HG02884 (cell line): ENCODE results near the gene C1RL.

ENCODE experiments used
- ATAC-seq: cut with Tn5 transposase; IDR thresholded peaks from one replicate; pipeline ENCODE4 v1.9.1; 2021; ENCODE audit warnings: mild to moderate bottlenecking, moderate library complexity; ENCODE audit not compliant: unreplicated experiment

The C1RL gene

DNA sequence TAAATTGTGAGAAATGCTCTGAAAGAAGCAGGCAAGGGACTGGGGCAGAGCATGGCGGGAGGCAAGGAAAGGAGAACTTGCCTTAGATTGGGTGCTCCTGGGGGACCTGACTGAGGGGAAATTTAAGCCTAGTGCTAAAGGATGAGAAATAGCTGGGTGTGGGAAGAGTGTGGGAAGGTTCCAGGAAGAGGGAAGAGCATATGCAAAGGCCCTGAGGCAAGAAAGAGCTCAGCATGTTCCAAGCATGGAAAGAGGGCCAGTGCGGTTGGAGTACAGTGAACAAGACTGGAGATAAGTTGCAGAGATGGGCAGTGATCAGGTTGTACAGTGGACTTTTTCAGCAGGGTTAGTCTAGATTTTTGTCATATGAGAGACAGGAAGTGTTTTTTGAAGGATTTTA lies 30.2 kb upstream of the C1RL start:
- no peak for ATAC-seq

GRCh38 chr12:7137908-7138307 lies 28.9 kb upstream of the C1RL start:
- ATAC-seq, result no peak

GRCh38 chr12:7136676-7137075 lies 27.7 kb upstream of the C1RL start:
- ATAC-seq, result no peak

DNA sequence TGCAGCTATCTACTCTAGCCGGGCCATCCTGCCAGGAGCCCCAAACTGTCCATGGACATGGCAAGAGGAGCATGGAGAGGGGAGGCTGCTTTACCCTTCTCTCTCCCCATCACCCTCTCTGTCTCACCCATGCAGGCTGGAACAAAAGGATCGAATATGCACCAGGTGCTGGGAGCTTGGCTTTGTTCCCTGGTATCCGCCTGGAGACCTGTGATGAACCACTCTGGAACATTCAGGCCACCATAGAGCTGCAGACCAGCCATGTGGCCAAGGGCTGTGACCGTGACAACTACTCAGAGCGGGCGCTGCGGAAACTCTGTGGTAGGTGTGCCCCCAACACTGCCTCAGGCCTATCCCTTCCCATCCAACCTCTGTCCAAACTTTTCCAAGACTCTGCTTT lies 27.1 kb upstream of the C1RL start:
- ATAC-seq, result no peak

DNA sequence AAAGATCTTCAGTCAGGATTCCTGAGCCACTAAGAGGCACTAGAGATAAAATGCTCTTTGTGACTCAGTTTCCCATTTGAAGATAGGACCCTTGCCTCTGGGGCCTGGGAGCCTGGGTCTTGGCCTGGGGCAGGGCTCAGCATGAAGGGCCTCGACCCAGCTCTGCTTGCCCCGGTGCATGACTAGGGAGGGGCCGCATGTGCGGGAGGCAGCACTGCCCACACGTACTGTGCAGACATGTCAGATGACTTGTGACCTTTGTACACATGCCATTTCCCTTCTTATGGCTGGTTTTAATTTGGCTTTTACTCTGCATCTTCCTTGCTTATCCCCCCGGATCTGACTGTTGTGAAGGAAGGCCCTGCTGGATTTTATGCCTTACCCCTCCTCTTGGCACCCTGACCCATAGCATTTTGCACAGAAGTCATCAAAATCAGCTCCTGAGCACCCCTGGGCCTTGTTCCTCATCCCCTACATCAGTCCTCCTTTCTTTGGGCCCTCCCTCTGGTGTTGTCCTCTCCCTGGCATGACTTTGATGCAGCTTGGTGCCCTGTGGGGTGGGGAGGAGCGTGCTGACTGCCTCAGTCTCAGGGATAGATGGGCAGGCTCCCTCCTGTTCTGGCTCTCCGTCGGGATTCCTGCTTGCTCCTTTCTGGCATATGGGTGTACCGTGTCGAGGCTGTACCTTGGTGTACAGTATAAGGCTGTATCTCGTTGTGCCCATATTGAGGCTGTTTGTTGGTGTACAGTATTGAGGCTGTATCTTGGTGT lies 25.6 kb upstream of the C1RL start:
- ATAC-seq, result no peak

- ATAC-seq, result no peak
Measured at GRCh38 chr12:7131502-7131866, 22.5 kb upstream of the C1RL start.

GRCh38 chr12:7130701-7131501 lies 21.9 kb upstream of the C1RL start:
- peak; percentile 19 for ATAC-seq

GRCh38 chr12:7129872-7130691 lies 21.1 kb upstream of the C1RL start, which contains the start of gene CLSTN3:
TSS of gene CLSTN3 (plus strand) at chr12:7130371. CDS start at chr12:7130649, 278 bp downstream.
- ATAC-seq, result peak; percentile 72

DNA sequence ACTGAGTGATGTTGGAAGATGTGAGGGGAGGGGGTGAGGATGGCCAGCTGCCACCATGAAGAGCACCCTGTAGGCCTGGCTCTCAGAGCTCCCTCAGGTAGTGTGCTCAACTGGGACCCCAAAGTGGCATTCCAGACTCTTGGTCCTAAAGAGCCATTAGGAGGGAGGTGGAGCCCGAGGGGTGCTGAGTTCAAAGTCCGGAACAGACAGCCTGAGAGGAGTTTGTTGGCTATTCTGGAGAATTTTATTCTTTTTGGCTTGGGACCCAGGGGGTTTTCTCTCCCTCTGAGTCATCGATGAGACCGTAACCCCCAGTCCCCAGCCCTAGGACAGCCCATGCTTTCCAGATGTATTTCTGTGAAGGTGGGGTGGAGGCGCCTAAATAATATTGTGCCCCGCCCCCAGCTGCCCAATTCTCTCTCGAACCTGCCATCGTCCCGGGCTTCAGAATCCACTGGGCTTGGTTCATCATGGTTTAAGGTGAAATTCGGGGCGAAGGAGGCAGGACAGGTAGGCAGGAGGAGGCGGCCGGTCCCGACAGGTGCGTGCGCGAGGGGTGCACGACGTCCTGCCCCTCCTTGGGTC lies 20.4 kb upstream of the C1RL start:
- ATAC-seq, result no peak

DNA sequence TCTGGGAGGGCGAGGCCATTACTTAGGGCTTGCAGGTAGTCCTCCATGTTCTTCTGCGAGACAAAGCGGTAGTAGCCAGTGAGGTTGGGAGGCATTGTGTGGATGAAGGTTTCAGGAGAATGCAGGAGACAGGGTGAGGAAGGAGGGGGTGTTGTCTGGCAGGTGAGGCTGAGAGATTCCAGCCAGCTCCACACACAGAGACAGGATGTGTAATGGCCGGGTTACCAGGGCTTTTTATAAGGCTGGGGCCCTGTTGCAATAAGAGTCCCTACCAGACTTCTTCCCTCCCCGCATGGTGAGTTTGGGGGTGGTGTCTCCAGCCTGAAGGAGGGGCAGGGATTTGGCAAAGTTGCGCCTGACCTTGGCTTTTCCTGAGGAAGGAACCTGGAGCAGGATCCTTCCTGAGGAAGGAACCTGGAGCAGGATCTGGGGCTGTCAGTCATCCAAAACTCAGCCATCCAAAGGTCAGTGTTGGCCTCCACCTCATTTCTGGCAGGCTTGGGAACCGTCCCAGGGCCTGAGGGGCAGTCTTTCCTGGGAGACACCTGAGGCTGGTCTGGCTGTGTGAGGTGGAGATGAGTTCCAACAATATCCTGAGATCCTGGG lies 19.8 kb upstream of the C1RL start, which contains the start of gene RBP5:
Gene RBP5 (minus strand): TSS at position 209 of the 606 bp plus-strand sequence. CDS start 114 bp downstream, at position 95.
- no peak for ATAC-seq

DNA sequence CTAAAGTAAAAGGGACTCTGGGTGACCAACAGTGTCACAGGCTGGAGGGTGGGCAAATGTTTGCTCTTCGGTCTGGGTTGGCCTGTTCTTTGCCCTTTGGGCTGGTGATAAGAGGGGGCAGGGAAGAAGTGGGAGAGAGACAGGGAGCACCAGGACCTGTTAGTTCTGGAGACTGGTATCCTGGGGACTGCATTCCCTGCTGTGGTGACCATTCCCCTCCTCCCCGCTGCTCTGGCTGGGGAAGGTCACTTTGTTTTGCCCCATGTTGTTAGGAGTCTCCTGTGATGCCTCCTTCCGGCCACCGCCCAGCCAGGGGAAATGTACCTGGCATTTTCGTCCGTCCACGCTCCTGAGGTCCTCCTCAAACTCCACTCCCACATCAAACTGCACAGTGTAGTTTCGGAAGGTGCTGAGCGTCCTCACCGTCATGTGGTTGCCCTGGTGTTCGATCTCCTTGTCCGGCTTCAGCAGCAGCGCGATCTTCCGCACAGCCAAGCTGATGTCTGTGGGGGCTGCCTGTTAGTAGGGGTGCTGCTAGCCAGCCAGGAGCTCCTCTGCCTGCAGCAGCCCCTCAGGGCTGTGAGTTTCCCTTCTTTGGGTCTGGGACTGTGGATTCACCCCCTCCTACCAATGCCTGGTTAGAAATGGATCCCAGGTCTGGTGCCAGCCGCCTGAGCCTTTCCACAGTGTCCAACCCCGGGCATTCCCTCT lies 19.1 kb upstream of the C1RL start:
- no peak for ATAC-seq

- no peak for ATAC-seq
Measured at GRCh38 chr12:7125632-7126227, 16.7 kb upstream of the C1RL start.

DNA sequence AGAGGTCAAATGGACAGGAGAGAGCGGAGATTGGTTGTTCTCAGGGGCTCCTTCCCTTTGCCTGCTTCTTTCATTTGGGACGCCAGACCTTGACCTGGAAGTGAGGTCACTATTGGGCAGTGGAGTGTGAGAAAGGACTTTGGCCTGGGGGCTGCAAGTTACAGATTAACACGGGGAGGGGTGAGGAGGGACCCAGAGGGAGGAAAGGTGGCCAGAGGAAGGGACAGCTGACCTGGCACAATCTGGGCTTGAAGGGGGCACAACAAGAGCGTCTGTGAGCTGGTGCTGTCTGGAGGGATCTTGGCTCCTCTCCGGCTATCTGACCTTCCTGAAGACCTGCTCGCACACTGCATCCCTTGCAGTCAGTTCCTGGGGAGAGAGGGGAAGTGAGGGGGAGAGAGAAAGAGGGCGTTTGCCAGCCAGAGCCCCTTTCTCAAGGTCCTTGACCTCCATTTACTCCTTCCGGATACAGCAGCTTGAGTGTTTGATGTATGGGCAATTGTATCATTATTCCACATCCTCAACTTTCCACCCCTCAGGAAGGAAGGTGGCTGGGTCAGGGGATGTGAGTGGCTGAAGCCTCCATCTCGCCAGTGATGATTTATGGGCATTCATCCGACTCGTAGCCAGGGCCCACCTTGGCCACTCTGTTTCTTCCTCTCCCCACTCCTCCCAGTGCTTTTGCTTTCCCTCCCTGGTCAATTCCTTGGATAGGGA lies 14.9 kb upstream of the C1RL start:
- ATAC-seq, result no peak

DNA sequence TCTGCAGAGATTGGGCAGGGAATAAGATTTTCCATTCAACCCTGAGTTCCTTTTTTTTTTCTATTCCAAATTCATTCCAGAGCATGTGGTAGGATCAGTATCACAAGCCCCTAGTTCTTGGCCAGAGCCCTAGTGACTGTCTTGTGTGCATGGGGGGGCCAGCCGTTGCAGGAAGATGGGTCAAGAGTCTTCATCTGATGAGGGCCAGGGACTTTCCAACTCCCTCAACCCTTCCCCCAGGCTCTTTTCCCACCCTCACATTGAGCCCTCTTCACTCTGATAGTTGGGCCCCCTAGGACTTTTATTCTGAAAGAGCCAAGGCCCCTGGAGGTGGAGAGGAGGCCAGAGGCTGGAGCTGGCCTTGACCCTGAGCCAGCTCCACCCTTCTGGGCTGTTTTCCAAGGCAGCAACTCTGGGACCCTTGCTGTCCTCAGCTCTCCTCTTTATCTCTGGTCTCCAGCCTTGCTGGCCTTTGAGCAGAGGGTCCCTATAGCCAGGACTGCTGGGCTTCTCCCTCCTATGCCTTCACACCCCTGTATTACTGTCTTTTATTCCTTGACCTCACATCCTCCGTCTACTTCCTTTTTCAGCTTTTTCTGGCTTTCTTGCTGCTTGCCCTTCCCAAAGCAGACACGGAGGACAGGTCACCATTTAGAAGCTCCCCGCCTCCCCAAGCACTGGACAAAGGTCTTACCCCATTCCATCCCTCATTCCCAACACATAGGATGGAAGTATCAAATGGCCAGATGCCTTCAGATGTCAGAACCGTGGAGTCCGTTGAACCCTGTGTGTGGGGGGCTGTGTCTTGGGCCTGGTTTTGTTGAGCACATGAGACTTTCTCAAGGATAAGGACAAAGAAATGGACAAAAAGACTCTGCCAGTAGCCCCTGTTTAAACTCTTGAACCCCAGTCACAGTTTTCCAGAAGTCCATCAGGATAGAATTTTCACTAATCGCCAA lies 14.1 kb upstream of the C1RL start:
- no peak for ATAC-seq

GRCh38 chr12:7121324-7121723 lies 12.3 kb upstream of the C1RL start:
- ATAC-seq, result no peak

GRCh38 chr12:7120166-7120565 lies 11.2 kb upstream of the C1RL start:
- ATAC-seq, result no peak

- no peak for ATAC-seq
Measured at GRCh38 chr12:7118881-7119280, 9.9 kb upstream of the C1RL start.

DNA sequence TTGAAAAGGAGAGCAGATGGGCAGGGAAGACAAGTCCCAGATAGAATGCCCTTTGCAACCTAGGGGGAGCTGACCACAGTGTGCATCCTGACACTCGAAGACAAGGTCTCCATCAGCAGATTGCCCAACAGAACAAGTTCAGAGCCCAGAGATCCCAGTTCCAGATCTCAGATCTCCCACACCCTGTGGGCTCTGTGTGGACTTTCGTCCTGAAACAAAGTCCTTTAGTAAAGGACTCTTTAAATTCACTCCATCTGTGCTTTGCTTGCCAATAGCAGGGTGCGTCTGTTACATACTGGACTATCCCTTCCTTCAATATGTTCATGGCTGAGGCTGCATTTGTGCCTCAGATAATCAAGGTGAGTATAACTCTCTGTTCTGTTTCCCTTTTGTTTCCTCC lies 8.7 kb upstream of the C1RL start:
- ATAC-seq, result no peak
